Right cardiac atrium (tissue), 5 donors: ENCODE results near the gene PLD2. TPM values are rescaled to one million over a fixed set of nuclear protein-coding genes. Genes with fewer than 3 reads are reported as not detected.
"Not testable (repeated sequence)": the region's sequence is repeated elsewhere in the genome, so short reads cannot be mapped to it uniquely, and the experiment has no call there.

Experiments used
- ATAC-seq, 2 donors: fragments of 200-7000 bp; cut with Tn5 transposase; one replicate each; pipeline versions ENCODE4 v1.8.0 to v1.9.1; 2020; ENCODE audit warnings: moderate library complexity in 2 of 2, mild to moderate bottlenecking in 1 of 2
- DNase-seq, 3 donors: peaks; one replicate each; pipeline ENCODE4 v3.0.0-alpha.2; 2020
- H3K27ac ChIP-seq: one replicate; pipeline ENCODE4 v1.5.1; 2013; ENCODE audit warnings: mild to moderate bottlenecking, low read length, control low read depth, moderate library complexity
- H3K27me3 ChIP-seq: one replicate; pipeline ENCODE4 v1.6.1; 2013; ENCODE audit not compliant: control insufficient read depth, insufficient read depth
- H3K4me1 ChIP-seq: one replicate; pipeline ENCODE4 v1.6.1; 2013; ENCODE audit warnings: low read length; ENCODE audit not compliant: control insufficient read depth, insufficient read depth
- H3K4me3 ChIP-seq: one replicate; pipeline ENCODE4 v1.5.1; 2013; ENCODE audit warnings: low read length, control low read depth
- H3K9me3 ChIP-seq: one replicate; pipeline ENCODE4 v1.6.1; 2013; ENCODE audit warnings: low read length; ENCODE audit not compliant: control insufficient read depth
- WGBS: extraction: QIAGEN DNeasy Blood & Tissue Kit; methylation state at CpG from one replicate; pipeline ENCODE4 v1.1.7; 2013; 5-methylcytosine and 5-hydroxymethylcytosine counted together
- intact Hi-C, 4 donors: fragments of 100-400 bp; cut with DNase I; formaldehyde crosslinking; loops; one replicate each; pipeline versions ENCODE4 v1.11.0 to v1.14.0; 2022 to 2023
- polyA plus RNA-seq: library from polyadenylated mRNA; stranded (reverse); fragments of 200-250 nt; gene quantifications from one replicate; pipeline ENCODE4 v1.2.3, GENCODE V29; 2013
- total RNA-seq, 4 donors: library from RNA; stranded (reverse); fragmentation: NEBNext Ultra II Directional; extraction: Animal tissue kit (Norgen Biotek cat#: 25700); gene quantifications; one replicate each; pipeline ENCODE4 v1.2.1, GENCODE V29; 2021
- donor health status: healthy with polysubstance abuse.
- donor health status: DM: no; HTN: yes; CAD: no.
- donor health status: DM: no; HTN: no; CAD: no.
- donor health status: DM: no; HTN: yes; CAD: no; lungs with severe emphysema.
- donor health status: DM: yes; HTN: yes; CAD: no.

PLD2 gene
- total and polyA plus RNA-seq, 5 donors, result 10.0 to 15.3 (median 13.4) TPM

GRCh38 chr17:4849011-4849536 is 42.1 kb downstream of the PLD2 start:
- intact Hi-C loops, result no loop called here
- H3K4me1 ChIP-seq, result peaks cover 2% of the 10 kb centered on the region
- peak in 1 of 2 donors; percentile 75 for ATAC-seq

GRCh38 chr17:4850246-4850645 is 43.3 kb downstream of the PLD2 start:
- ATAC-seq (no peak), DNase-seq (no peak)
- H3K4me3 ChIP-seq, result no peak overlapping the region
- peaks cover 2% of the 10 kb centered on the region for H3K4me1 ChIP-seq
- H3K9me3 ChIP-seq, result no peaks in the 10 kb centered on the region
- H3K27ac ChIP-seq, result no peak overlapping the region
- H3K27me3 ChIP-seq, result no peaks in the 10 kb centered on the region
- intact Hi-C loops, result no loop called here
- 82% methylated on average over 2 of the region's 2 CpGs for WGBS

More at GRCh38 chr17:4849011-4849536, 42.1 kb downstream of the PLD2 start:
- H3K27ac ChIP-seq, result peak overlapping the region; percentile 3
- H3K4me3 ChIP-seq, result no peak overlapping the region
- WGBS, result 75% methylated on average over 5 of the region's 5 CpGs
- no peaks in the 10 kb centered on the region for H3K9me3 ChIP-seq
- H3K27me3 ChIP-seq, result no peaks in the 10 kb centered on the region
- DNase-seq, result no peak

GRCh38 chr17:4851084-4851483 is 44.1 kb downstream of the PLD2 start:
- 87% methylated on average over 3 of the region's 3 CpGs for WGBS
- no peak for ATAC-seq
- H3K9me3 ChIP-seq, result no peaks in the 10 kb centered on the region
- H3K4me1 ChIP-seq, result peaks cover 2% of the 10 kb centered on the region
- no peak overlapping the region for H3K27ac ChIP-seq
- intact Hi-C loops, result no loop called here
- H3K4me3 ChIP-seq, result no peak overlapping the region
- no peaks in the 10 kb centered on the region for H3K27me3 ChIP-seq
- no peak for DNase-seq

- Histone ChIP-seq H3K27ac (no peak overlapping the region), H3K4me3 (no peak overlapping the region), H3K4me1 (peaks cover 10% of the 10 kb centered on the region), H3K27me3 (no peaks in the 10 kb centered on the region), H3K9me3 (no peaks in the 10 kb centered on the region)
- DNase-seq (no peak), ATAC-seq (no peak)
- intact Hi-C loops, result no loop called here
These were observed 45.7 kb downstream of the PLD2 start for GRCh38 chr17:4852567-4853207.

- H3K4me3 ChIP-seq, result no peak overlapping the region
- DNase-seq, result no peak
- no peaks in the 10 kb centered on the region for H3K9me3 ChIP-seq
- intact Hi-C loops, result no loop called here
- H3K4me1 ChIP-seq, result peaks cover 12% of the 10 kb centered on the region
- no peak overlapping the region for H3K27ac ChIP-seq
- no peaks in the 10 kb centered on the region for H3K27me3 ChIP-seq
- no peak for ATAC-seq
- WGBS, result 83% methylated on average over 2 of the region's 2 CpGs
These were observed 46.3 kb downstream of the PLD2 start for GRCh38 chr17:4853208-4853671.

GRCh38 chr17:4854111-4854681 is 47.2 kb downstream of the PLD2 start:
- ATAC-seq (no peak), DNase-seq (no peak)
- Histone ChIP-seq H3K27me3 (no peaks in the 10 kb centered on the region), H3K27ac (no peak overlapping the region), H3K9me3 (no peaks in the 10 kb centered on the region), H3K4me3 (no peak overlapping the region), H3K4me1 (peaks cover 12% of the 10 kb centered on the region)
- intact Hi-C loops, result no loop called here
- WGBS, result 94% methylated on average over 5 of the region's 5 CpGs

- H3K27ac ChIP-seq, result peak overlapping the region; percentile 24
- H3K9me3 ChIP-seq, result no peaks in the 10 kb centered on the region
- WGBS, result 70% methylated on average over 17 of the region's 17 CpGs
- no peaks in the 10 kb centered on the region for H3K27me3 ChIP-seq
- H3K4me1 ChIP-seq, result peaks cover 23% of the 10 kb centered on the region
- no peak overlapping the region for H3K4me3 ChIP-seq
- no peak for ATAC-seq
- intact Hi-C loops, result no loop called here
- no peak for DNase-seq
These were observed 49.5 kb downstream of the PLD2 start for GRCh38 chr17:4856271-4856936.

- Histone ChIP-seq H3K9me3 (no peaks in the 10 kb centered on the region), H3K27ac (peak overlapping the region; percentile 24), H3K4me1 (peaks cover 23% of the 10 kb centered on the region), H3K4me3 (no peak overlapping the region), H3K27me3 (no peaks in the 10 kb centered on the region)
- ATAC-seq, result no peak
- intact Hi-C loops, result no loop called here
- no peak for DNase-seq
- 90% methylated on average over 7 of the region's 7 CpGs for WGBS
These were observed 50.0 kb downstream of the PLD2 start for GRCh38 chr17:4856937-4857314.

- Histone ChIP-seq H3K4me1 (peaks cover 23% of the 10 kb centered on the region), H3K27ac (peak overlapping the region; percentile 80)
- H3K9me3 ChIP-seq, intact Hi-C loops, H3K27me3 ChIP-seq, ATAC-seq, DNase-seq, H3K4me3 ChIP-seq: not testable (repeated sequence)
- 89% methylated on average over 7 of the region's 7 CpGs for WGBS
These were observed 50.4 kb downstream of the PLD2 start for GRCh38 chr17:4857347-4857746.

GRCh38 chr17:4858068-4858881 is 51.3 kb downstream of the PLD2 start:
- DNase-seq (peak in 2 of 3 donors; percentile 30 to 72), ATAC-seq (peak; percentile 79 to 89)
- Histone ChIP-seq H3K4me3 (no peak overlapping the region), H3K4me1 (peaks cover 24% of the 10 kb centered on the region), H3K27me3 (no peaks in the 10 kb centered on the region), H3K9me3 (no peaks in the 10 kb centered on the region), H3K27ac (peak overlapping the region; percentile 81)
- intact Hi-C loops, result no loop called here
- 50% methylated on average over 7 of the region's 7 CpGs for WGBS
